ENCODE results near the gene FRAT1. TPM values are rescaled to one million over a fixed set of nuclear protein-coding genes. Genes with fewer than 3 reads are reported as not detected.
A peak's percentile ranks its signal among the peaks of the same experiment; 100 is the strongest.

The FRAT1 gene
- total and polyA plus RNA-seq, 2 of the 8 experiments (the other 6 are each of a cell fraction or from before 2014, with no cell fraction given) = 1.9 to 5.2 TPM

DNA sequence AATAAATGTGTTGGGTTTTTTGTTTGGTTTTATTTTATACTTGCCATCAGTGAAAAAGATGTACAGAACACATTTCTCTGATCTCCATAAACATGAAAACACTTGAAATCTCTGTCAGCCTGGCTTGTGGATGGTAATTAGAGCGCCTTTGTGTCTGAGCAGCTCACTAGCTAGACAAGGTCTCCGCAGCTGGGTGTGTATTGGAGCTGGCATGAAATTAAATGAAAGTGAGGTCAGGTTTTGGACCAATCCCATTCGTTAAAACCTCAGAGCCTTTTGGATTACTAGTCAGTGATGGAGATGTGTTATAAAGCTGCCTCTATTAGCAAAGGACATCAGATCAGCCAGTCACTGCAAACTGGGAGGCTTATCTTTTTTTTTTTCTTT lies 2.7 kb downstream of the FRAT1 start:
- Histone ChIP-seq H2AK5ac (ENCODE audit: low read depth, low read length) (no peak overlapping the region), H4K91ac (replicated peaks; ENCODE audit: insufficient read length, low read length) (no peak overlapping the region), H2BK5ac (ENCODE audit: low read depth, low read length) (no peak overlapping the region), H3K56ac (replicated peaks; ENCODE audit: insufficient read length, low read depth, low read length) (no peak overlapping the region), H2BK15ac (ENCODE audit: low read length) (no peak overlapping the region), H4K8ac (ENCODE audit: extremely low read depth, insufficient read depth, low read length) (no peak overlapping the region), H3K4me2 (ENCODE audit: insufficient read depth in 1 of 2, low read depth in 2 of 2, low read length in 2 of 2) (peak overlapping the region; percentile 87 to 97), H3K4ac (replicated peaks; ENCODE audit: insufficient read length, low read depth, low read length) (no peak overlapping the region), H3K79me2 (ENCODE audit: control insufficient read depth in 1 of 2, insufficient read depth in 2 of 2, low read length in 2 of 2) (no peaks in the 10 kb centered on the region), H3K14ac (ENCODE audit: insufficient read length) (no peak overlapping the region), H2BK120ac (replicated peaks; ENCODE audit: low read depth, low read length) (no peak overlapping the region), H2BK20ac (ENCODE audit: low read length) (no peak overlapping the region), H3K9ac (replicated peaks in 1 of 4; ENCODE audit: extremely low read depth in 1 of 4, low read depth in 3 of 4, low read length in 3 of 4) (no peak overlapping the region), H4K5ac (ENCODE audit: insufficient read length, low read depth, low read length) (no peak overlapping the region), H3K4me1 (replicated peaks in 1 of 4; ENCODE audit: control insufficient read depth in 3 of 4, insufficient read depth in 4 of 4, low read length in 3 of 4) (peaks cover 0 to 15% (median 12%) of the 10 kb centered on the region in 4 experiments; a peak in 6 of 7 replicates), H3K27ac (ENCODE audit: low read depth, low read length) (no peak overlapping the region), H3K27me3 (replicated peaks in 1 of 4; ENCODE audit: control insufficient read depth in 3 of 4, extremely low read depth in 1 of 4, insufficient read depth in 3 of 4, low read length in 3 of 4) (peaks cover 6 to 23% (median 20%) of the 10 kb centered on the region in 4 experiments), H3K79me1 (ENCODE audit: low read depth, low read length) (no peaks in the 10 kb centered on the region), H2AFZ (ENCODE audit: low read length) (no peak overlapping the region), H2BK12ac (ENCODE audit: low read depth, low read length) (0 out of 2 replicates have a peak overlapping the region, but pooled peaks have one; percentile 13), H3K23me2 (ENCODE audit: low read depth, low read length) (peaks cover 19% of the 10 kb centered on the region), H3K4me3 (ENCODE audit: extremely low read depth in 1 of 4, insufficient read depth in 2 of 4, low read depth in 3 of 4, low read length in 4 of 4) (peak overlapping the region; percentile 2 to 79 (median 62); a peak in 7 of 8 replicates), H3K18ac (ENCODE audit: extremely low read depth, low read length) (no peak overlapping the region), H3K36me3 (ENCODE audit: control insufficient read depth in 2 of 4, insufficient read depth in 4 of 4, low read length in 3 of 4) (no peaks in the 10 kb centered on the region), H4K20me1 (replicated peaks in 1 of 2; ENCODE audit: control insufficient read depth in 1 of 2, insufficient read depth in 2 of 2, low read length in 2 of 2) (no peaks in the 10 kb centered on the region), H3K9me3 (ENCODE audit: insufficient read depth in 2 of 2, low read depth in 1 of 2, low read length in 1 of 2) (no peaks in the 10 kb centered on the region), H3K23ac (ENCODE audit: insufficient read length) (no peak overlapping the region)
- CTCF ChIA-PET (ENCODE audit: partially characterized antibody) = interaction anchor here (0.6 to 1.5 kb wide), 6 partner anchors 9 to 89 kb away, joined by 3 to 6 read pairs (median 4); no protein-coding TSS in a partner anchor
- 61% methylated on average over 3 of the region's 3 CpGs; no CpG with 5 or more reads in 1 of the 2 experiments for WGBS, 2 experiments (ENCODE audit: extremely low coverage in 1 of 2, insufficient coverage in 1 of 2, insufficient read length in 1 of 2, insufficient replicate concordance in 2 of 2, low coverage in 1 of 2, low lambda C conversion rate in 2 of 2, missing lambda C conversion rate in 1 of 2)
- TF ChIP-seq BCL11A (IDR thresholded peaks at IDR 0.05; ENCODE audit: low read depth in 2 of 2, low read length in 2 of 2) (no peak), CTBP2 (IDR thresholded peaks at IDR 0.05; ENCODE audit: borderline replicate concordance, insufficient read depth, insufficient read length, low read length) (no peak), HDAC6 (IDR thresholded peaks at IDR 0.05; ENCODE audit: low read depth, low read length) (no peak), PHF8 (conservative IDR thresholded peaks at IDR 0.05; ENCODE audit: low read depth, low read length) (no peak), SP1 (IDR thresholded peaks at IDR 0.05; ENCODE audit: low read depth, low read length) (no peak), CHD2 (IDR thresholded peaks at IDR 0.05; ENCODE audit: low read length) (no peak), RNF2 (IDR thresholded peaks at IDR 0.05; ENCODE audit: borderline replicate concordance, low read depth, low read length, missing control alignments, poor library complexity, severe bottlenecking) (no peak), JUND (IDR thresholded peaks at IDR 0.05; ENCODE audit: low read length) (no peak), POLR2AphosphoS5 (IDR thresholded peaks at IDR 0.05; ENCODE audit: low read depth, low read length) (no peak), CHD1 (IDR thresholded peaks at IDR 0.05; ENCODE audit: low read depth, low read length) (no peak), TBP (IDR thresholded peaks at IDR 0.05; ENCODE audit: low read depth, low read length) (no peak), GABPA (IDR thresholded peaks at IDR 0.05; ENCODE audit: borderline replicate concordance, insufficient read depth, low read length) (no peak)
- TF ChIP-seq, protein P1, sequence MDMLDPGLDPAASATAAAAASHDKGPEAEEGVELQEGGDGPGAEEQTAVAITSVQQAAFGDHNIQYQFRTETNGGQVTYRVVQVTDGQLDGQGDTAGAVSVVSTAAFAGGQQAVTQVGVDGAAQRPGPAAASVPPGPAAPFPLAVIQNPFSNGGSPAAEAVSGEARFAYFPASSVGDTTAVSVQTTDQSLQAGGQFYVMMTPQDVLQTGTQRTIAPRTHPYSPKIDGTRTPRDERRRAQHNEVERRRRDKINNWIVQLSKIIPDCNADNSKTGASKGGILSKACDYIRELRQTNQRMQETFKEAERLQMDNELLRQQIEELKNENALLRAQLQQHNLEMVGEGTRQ (IDR thresholded peaks at IDR 0.05; ENCODE audit: low read length) = no peak
- FAIRE-seq = no peak
- DNase-seq (ENCODE audit: low read depth in 1 of 2, low spot score in 2 of 2) = no peak
- POLR2A ChIA-PET (ENCODE audit: partially characterized antibody) = interaction anchor here (0.6 to 5.5 kb wide), 3 partner anchors 11 to 31 kb away, joined by 3 to 75 read pairs (median 3); partner anchors contain the start of gene FRAT2

All from H1 (cell line).